C4-2B (cell line): ENCODE measurements around the gene GPR135.

Experiments
- ZFX ChIP-seq: fragments of 450-650 bp; IDR thresholded peaks from 2 replicates; pipeline ENCODE4 v1.6.1; 2017
- TF ChIP-seq, protein P1 (sequence below): fragments of 450-650 bp; conservative IDR thresholded peaks from 2 replicates; pipeline ENCODE4 v1.5.1; 2017; ENCODE audit warnings: mild to moderate bottlenecking

DNA sequence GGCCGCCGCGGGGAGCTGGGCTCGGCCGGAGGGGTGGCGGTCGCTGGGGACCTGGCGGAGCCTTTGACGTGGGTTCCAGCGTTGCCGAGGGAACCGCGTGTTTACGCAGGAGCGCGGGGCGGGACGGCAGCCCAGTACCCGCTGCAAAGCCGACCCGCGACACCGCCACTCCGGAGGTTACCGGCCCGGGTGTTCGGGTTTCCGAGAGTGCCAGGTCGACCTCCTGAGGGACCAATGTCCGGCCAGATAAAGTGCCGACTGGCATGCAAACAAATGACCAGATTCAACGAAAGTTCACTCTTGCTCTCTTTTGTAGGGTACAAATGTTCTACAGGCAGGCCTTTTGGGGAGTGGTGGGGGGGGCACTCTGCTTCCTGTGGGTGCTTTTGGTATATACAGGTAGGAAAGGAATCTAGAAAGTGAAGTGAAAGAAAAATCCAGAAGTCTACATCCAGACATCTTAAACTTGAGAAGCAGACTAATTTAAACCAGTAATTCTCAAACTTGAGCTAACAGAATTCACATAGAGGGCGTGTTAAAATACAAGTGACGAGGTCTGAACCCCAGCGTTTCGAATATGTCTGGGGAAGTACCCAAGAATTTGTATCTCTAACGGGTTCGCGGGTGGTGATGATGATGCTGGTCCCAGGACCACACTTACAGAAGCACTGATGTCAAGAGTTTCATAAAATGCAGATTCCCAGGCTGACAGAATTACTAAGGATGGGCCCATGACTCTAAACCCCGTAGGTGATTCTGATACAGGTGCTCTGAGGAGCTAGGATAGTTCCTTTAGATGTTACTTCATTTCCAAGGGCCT is at the start of gene GPR135:
- TF ChIP-seq, protein P1, sequence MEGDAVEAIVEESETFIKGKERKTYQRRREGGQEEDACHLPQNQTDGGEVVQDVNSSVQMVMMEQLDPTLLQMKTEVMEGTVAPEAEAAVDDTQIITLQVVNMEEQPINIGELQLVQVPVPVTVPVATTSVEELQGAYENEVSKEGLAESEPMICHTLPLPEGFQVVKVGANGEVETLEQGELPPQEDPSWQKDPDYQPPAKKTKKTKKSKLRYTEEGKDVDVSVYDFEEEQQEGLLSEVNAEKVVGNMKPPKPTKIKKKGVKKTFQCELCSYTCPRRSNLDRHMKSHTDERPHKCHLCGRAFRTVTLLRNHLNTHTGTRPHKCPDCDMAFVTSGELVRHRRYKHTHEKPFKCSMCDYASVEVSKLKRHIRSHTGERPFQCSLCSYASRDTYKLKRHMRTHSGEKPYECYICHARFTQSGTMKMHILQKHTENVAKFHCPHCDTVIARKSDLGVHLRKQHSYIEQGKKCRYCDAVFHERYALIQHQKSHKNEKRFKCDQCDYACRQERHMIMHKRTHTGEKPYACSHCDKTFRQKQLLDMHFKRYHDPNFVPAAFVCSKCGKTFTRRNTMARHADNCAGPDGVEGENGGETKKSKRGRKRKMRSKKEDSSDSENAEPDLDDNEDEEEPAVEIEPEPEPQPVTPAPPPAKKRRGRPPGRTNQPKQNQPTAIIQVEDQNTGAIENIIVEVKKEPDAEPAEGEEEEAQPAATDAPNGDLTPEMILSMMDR, result no peak
- TF ChIP-seq ZFX, result no peak
